ENCODE data around the gene SRRM1.
"Not testable (repeated sequence)": the region's sequence is repeated elsewhere in the genome, so short reads cannot be mapped to it uniquely, and the experiment has no call there.

SRRM1 gene

DNA sequence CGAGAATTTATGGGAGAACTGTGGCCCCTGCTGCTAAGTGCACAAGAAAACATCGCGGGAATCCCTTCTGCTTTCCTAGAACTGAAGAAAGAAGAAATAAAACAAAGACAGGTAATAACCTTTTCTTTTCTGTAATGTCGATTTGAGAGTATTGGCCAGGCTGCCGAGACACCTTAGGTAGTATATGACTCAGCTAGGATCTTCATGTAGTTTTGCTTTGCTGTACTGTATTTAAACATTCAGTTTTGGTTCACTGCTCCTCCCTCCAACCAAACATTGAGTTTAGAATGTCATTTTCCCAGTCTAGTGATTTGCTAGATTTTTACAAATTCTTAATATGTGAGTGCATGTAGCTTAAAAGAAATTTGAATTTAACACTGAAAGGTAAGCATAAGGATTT, 5.8 kb downstream of the SRRM1 start:
- no peak for DNase-seq

DNA sequence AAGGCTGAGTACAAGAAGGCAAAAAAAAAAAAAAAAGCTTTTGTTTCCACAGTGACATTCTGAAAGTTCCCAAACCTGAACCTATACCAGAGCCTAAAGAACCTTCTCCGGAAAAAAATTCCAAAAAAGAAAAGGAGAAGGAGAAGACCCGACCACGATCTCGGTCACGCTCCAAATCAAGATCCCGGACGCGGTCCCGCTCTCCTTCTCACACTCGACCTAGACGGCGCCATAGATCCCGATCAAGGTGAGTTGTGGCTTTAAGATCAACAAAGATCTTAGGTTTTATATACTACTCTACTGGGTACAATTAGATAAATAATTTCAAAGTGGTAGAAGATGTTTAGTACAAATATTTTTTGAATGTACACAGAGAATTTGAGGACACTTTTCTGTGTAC, 9.3 kb downstream of the SRRM1 start:
- no peak for DNase-seq

GRCh38 chr1:24654010-24654409, 10.9 kb downstream of the SRRM1 start:
- DNase-seq: no peak

- peak; percentile 87 for DNase-seq
Observed at GRCh38 chr1:24656046-24656445, 12.9 kb downstream of the SRRM1 start.

GRCh38 chr1:24657781-24658180, 14.7 kb downstream of the SRRM1 start:
- no peak for DNase-seq

- DNase-seq: no peak
Observed at GRCh38 chr1:24659166-24659904, 16.2 kb downstream of the SRRM1 start.

DNA sequence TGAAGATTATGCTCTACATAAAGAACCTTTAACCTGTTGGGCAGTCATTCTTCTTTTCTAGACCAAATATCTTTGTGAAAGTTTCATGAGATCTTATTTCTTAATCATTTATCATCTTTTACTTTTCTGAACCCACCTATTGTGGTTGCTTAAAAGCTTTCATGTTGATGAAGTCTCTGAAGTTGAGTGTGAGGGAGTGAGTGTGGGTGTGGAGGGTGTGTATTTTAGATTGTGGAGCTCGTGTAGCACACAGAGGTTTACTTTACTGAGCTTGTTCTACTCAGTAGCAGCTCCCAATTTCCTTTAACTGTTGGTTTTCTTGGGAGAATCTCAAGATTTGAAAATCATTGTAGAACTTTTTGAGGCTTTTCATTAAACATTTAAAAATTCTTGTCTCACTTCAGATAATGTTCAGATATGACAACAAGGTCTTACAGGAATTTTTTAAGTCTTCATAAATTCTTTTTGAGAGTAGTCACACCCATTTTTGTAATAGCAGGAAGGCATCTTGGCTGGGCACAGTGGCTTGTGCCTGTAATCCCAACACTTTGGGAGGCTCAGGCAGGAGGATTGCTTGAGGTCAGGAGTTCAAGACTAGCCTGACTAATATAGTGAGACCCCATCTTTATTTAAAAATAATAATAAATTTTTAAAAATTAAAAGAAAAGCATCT, 17.0 kb downstream of the SRRM1 start:
- DNase-seq: no peak

- DNase-seq: no peak
Observed at GRCh38 chr1:24664507-24665033, 21.5 kb downstream of the SRRM1 start.

- no peak for DNase-seq
Observed at GRCh38 chr1:24666794-24667193, 23.7 kb downstream of the SRRM1 start.

DNA sequence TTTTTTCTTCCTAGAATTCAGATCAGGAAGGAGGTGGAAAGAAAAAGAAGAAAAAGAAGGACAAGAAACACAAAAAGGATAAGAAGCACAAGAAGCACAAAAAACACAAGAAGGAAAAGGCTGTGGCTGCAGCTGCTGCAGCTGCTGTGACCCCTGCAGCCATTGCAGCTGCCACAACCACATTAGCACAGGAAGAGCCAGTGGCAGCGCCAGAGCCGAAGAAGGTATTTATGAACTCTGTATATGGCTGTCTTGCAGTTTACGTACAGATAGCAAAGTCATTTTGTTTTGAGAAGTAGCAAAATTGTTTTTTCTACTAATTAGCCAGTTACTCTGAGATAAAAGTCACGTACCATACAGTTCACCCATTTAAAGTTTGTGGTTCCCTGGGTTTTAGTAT, 28.3 kb downstream of the SRRM1 start:
- DNase-seq: not testable (repeated sequence)

GRCh38 chr1:24672686-24673085, 29.6 kb downstream of the SRRM1 start:
- DNase-seq: not testable (repeated sequence)

GRCh38 chr1:24673341-24673740, 30.2 kb downstream of the SRRM1 start:
- DNase-seq: no peak

DNA sequence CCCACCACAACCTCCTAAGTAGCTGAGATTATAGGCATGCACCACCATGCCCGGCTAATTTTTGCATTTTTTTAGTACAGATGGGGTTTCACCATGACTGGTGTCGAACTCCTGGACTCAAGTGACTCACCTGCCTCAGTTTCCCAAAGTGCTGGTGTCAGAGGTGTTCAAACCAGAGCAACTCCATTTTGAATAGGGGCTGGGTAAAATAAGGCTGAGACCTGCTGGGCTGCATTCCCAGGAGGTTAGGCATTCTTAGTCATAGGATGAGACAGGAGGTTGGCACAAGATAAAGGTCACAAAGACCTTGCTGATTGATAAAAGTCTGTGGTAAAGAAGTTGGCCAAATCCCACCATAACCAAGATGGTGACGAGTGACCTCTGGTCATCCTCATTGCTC, 35.3 kb downstream of the SRRM1 start:
- peak; percentile 34 for DNase-seq

DNA sequence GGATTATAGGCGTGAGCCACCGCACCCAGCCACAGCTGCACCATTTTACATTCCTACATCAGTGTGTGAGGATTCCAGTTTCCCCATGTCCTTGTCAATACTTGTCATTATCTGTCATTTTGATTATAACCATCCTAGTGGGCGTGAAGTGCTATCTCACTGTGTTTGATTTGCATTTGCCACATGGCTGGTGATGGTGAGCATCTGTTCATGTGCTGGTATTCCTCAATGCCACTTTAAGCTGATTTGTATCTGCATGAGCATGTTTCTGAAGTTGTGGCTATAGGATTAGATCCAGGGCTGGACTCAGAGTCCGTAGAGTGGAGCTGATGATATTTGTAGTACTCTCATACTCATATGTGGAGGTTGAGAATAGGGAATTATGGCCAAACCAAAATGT, 36.6 kb downstream of the SRRM1 start:
- no peak for DNase-seq

DNA sequence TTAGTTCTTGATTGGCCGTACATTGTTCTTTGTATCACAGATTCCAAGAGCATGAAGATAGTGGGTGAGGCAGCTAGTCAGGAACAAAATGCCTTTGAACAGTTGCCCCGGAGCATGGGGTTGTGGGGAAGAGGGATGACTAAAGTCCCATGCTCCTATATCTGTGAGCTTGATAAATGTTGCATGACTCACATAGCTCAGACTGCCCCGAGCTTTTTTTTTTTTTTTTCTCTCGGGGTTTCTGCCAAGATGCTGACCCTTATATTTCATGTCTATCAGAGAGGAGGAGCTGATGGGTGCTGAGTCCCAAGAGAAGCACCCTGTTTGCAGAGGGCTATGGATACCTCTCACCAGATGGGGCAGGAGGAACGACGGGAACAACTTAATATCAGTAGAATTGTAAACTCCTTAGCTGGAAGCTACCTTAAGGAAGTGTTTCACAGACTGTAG, 40.6 kb downstream of the SRRM1 start:
- DNase-seq: peak; percentile 50

DNA sequence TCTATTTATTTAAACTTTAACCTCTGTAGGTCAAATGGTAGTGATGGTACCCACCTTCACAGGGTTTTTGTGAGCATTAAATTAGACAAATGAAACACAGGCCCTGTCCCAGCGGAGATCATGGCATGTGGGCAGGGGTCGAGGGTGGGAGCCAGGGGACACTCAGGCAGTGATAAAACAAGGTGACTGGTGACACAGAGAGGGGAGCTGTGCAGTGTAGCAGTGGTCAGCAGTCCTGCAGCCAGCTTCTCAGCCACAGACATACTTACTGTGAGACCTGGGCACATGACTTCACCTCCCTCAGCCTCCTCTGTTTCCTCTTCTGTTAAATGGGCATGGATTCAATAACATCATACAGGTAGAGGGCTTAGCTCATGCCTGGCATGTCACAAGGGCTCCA, 44.9 kb downstream of the SRRM1 start:
- DNase-seq: no peak

GRCh38 chr1:24688621-24689195, 45.6 kb downstream of the SRRM1 start:
- DNase-seq: peak; percentile 85

- no peak for DNase-seq
Observed at GRCh38 chr1:24691051-24691450, 47.9 kb downstream of the SRRM1 start.

GRCh38 chr1:24692351-24692980, 49.4 kb downstream of the SRRM1 start:
- DNase-seq: no peak

- no peak for DNase-seq
Observed at GRCh38 chr1:24693827-24694379, 50.8 kb downstream of the SRRM1 start.

DNA sequence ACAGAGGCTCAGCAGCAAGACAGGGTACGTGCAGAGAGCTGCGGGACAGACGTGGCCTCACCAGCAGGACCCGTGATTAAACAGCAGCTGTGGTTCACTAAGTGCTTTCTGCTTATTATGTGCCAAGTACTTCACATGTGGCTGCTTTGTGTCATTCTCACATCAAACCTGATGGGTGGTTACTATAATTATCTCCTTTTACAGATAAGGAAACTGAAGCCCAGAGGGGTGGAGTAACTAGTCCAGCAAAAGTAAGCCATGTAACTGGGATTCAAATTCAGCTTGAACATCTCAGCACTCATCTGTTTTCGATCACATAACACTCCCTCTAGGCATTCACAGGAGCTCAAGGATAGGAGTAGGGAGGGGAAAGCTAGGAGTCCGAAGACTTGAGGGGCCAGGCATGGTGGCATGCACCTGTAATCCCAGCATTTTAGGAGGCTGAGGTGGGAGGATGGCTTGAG, 51.3 kb downstream of the SRRM1 start:
- DNase-seq: peak; percentile 81

GRCh38 chr1:24695202-24695974, 52.3 kb downstream of the SRRM1 start:
- DNase-seq: peak; percentile 91

Measured in hematopoietic multipotent progenitor cell treated with erythropoietin and hydrocortisone succinate and interleukin-3 and kit ligand, for 6 days (in vitro differentiated cells).